ENCODE data around the gene GSTM2. TPM values are rescaled to one million over a fixed set of nuclear protein-coding genes. Genes with fewer than 3 reads are reported as not detected.

Gene GSTM2
- total and polyA plus RNA-seq, 2 donors (not counting 1 experiment from before 2014, with no cell fraction given): 42.9 to 94.4 TPM

DNA sequence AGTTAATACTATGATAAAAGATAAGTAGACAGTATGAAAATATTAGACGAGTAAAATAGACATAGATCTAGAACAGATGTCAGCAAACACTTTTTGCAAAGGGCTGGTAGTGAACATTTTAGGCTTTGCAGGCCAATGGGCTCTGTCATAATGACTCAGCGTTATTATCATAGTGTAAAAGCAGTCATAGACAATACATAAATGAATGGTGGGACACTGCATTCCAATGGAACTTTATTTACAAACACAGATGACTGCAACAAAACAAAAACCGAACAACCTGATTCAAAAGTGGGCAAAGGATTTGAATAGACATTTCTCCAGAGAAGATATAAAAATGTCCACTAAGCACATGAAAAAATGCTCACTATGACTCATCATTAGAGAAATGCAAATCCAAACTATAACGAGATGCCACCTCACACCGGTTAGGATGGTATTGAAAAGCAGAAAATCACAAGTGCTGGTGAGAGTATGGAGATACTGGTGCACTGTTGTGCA lies 51.5 kb downstream of the GSTM2 start:
- Mint-ChIP-seq H3K4me1 (no peaks in the 10 kb centered on the region), H3K27ac (no peak overlapping the region), H3K4me3 (no peak overlapping the region), H3K27me3 (peaks cover 15% of the 10 kb centered on the region), H3K9me3 (ENCODE audit: insufficient read depth) (no peaks in the 10 kb centered on the region)
- H3K27me3 ChIP-seq (replicated peaks in 1 of 4; ENCODE audit: control extremely low read depth in 1 of 4, control insufficient read depth in 3 of 4, insufficient read depth in 4 of 4, low read length in 3 of 4): peaks cover 0 to 3% (median 0%) of the 10 kb centered on the region in 4 experiments
- no peak overlapping the region for H3K27ac ChIP-seq (ENCODE audit: low read length in 2 of 2)
- H3K4me1 ChIP-seq (ENCODE audit: control insufficient read depth in 2 of 2, insufficient read depth in 2 of 2, low read length in 2 of 2): no peaks in the 10 kb centered on the region
- H3K9ac ChIP-seq (ENCODE audit: low read length): no peak overlapping the region
- H3K79me2 ChIP-seq (ENCODE audit: control insufficient read depth, insufficient read depth, low read length): no peaks in the 10 kb centered on the region
- ATAC-seq (ENCODE audit: low read depth): no peak
- intact Hi-C loops (cut with micrococcal nuclease): no loop called here
- no peak for DNase-seq
- TF ChIP-seq EZH2 (IDR thresholded peaks at IDR 0.05; ENCODE audit: borderline replicate concordance, insufficient read depth, low read depth, low read length, poor library complexity, severe bottlenecking): no peak
- TF ChIP-seq, protein P1, sequence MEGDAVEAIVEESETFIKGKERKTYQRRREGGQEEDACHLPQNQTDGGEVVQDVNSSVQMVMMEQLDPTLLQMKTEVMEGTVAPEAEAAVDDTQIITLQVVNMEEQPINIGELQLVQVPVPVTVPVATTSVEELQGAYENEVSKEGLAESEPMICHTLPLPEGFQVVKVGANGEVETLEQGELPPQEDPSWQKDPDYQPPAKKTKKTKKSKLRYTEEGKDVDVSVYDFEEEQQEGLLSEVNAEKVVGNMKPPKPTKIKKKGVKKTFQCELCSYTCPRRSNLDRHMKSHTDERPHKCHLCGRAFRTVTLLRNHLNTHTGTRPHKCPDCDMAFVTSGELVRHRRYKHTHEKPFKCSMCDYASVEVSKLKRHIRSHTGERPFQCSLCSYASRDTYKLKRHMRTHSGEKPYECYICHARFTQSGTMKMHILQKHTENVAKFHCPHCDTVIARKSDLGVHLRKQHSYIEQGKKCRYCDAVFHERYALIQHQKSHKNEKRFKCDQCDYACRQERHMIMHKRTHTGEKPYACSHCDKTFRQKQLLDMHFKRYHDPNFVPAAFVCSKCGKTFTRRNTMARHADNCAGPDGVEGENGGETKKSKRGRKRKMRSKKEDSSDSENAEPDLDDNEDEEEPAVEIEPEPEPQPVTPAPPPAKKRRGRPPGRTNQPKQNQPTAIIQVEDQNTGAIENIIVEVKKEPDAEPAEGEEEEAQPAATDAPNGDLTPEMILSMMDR (IDR thresholded peaks at IDR 0.05): no peak
- no peak overlapping the region for H2AFZ ChIP-seq (ENCODE audit: insufficient read depth, low read depth, low read length, poor library complexity, severe bottlenecking)
- H3K9me3 ChIP-seq (ENCODE audit: control extremely low read depth in 1 of 3, control insufficient read depth in 2 of 3, insufficient read depth in 1 of 3, low read length in 2 of 3): no peaks in the 10 kb centered on the region
- 43% methylated on average over 1 of the region's 5 CpGs for WGBS (ENCODE audit: insufficient coverage)
- no peaks in the 10 kb centered on the region for H4K20me1 ChIP-seq (ENCODE audit: control insufficient read depth, insufficient read depth, low read length, poor library complexity, severe bottlenecking)
- CTCF ChIA-PET: no interaction called here
- H3K4me2 ChIP-seq (replicated peaks; ENCODE audit: low read depth, low read length, poor library complexity, severe bottlenecking): no peak overlapping the region
- POLR2A ChIA-PET: no interaction called here
- no peak overlapping the region for H3K4me3 ChIP-seq (ENCODE audit: control extremely low read depth in 1 of 5, extremely low read depth in 1 of 5, insufficient read depth in 1 of 5, low read depth in 2 of 5, low read length in 4 of 5)
- H3K36me3 ChIP-seq (replicated peaks in 1 of 2; ENCODE audit: control extremely low read depth in 1 of 2, control insufficient read depth in 1 of 2, extremely low read depth in 1 of 2, insufficient read depth in 2 of 2, low read length in 1 of 2): no peaks in the 10 kb centered on the region

DNA sequence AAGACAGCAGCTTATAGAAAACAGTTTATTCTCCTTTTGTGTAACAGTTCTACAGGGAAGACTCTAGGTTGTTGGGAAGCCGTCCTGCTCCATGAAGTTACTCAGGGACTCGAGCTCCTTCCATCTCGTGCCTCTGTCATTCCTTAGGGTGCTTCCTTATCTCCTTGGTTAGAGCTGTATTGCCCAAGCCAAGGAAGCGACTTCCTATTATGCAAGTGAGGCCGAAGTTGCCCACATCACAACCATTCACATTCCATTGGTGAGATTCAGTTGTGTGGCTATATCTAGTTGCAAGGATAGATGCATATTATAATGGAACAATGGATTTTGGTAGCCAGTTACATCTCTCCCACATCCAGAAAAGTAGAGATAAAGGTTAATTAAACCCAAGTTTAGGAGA lies 53.2 kb downstream of the GSTM2 start:
- WGBS (ENCODE audit: insufficient coverage): 82% methylated on average over 3 of the region's 5 CpGs
- H3K9me3 ChIP-seq (ENCODE audit: control extremely low read depth in 1 of 3, control insufficient read depth in 2 of 3, insufficient read depth in 1 of 3, low read length in 2 of 3): no peaks in the 10 kb centered on the region
- H3K4me1 ChIP-seq (ENCODE audit: control insufficient read depth in 2 of 2, insufficient read depth in 2 of 2, low read length in 2 of 2): no peaks in the 10 kb centered on the region
- peaks cover 0 to 3% (median 0%) of the 10 kb centered on the region in 4 experiments for H3K27me3 ChIP-seq (replicated peaks in 1 of 4; ENCODE audit: control extremely low read depth in 1 of 4, control insufficient read depth in 3 of 4, insufficient read depth in 4 of 4, low read length in 3 of 4)
- H3K4me3 ChIP-seq (ENCODE audit: control extremely low read depth in 1 of 5, extremely low read depth in 1 of 5, insufficient read depth in 1 of 5, low read depth in 2 of 5, low read length in 4 of 5): no peak overlapping the region
- no peak overlapping the region for H3K9ac ChIP-seq (ENCODE audit: low read length)
- no peaks in the 10 kb centered on the region for H3K4me1 Mint-ChIP-seq
- peaks cover 17% of the 10 kb centered on the region for H3K27me3 Mint-ChIP-seq
- no peaks in the 10 kb centered on the region for H3K9me3 Mint-ChIP-seq (ENCODE audit: insufficient read depth)
- H3K79me2 ChIP-seq (ENCODE audit: control insufficient read depth, insufficient read depth, low read length): no peaks in the 10 kb centered on the region
- no peak overlapping the region for H3K4me2 ChIP-seq (replicated peaks; ENCODE audit: low read depth, low read length, poor library complexity, severe bottlenecking)
- ChIA-PET CTCF (no interaction called here), POLR2A (no interaction called here)
- no peak overlapping the region for H3K27ac ChIP-seq (ENCODE audit: low read length in 2 of 2)
- no peaks in the 10 kb centered on the region for H3K36me3 ChIP-seq (replicated peaks in 1 of 2; ENCODE audit: control extremely low read depth in 1 of 2, control insufficient read depth in 1 of 2, extremely low read depth in 1 of 2, insufficient read depth in 2 of 2, low read length in 1 of 2)
- TF ChIP-seq, protein P1 (IDR thresholded peaks at IDR 0.05): no peak
- no peak for TF ChIP-seq EZH2 (IDR thresholded peaks at IDR 0.05; ENCODE audit: borderline replicate concordance, insufficient read depth, low read depth, low read length, poor library complexity, severe bottlenecking)
- H3K27ac Mint-ChIP-seq: no peak overlapping the region
- no peak overlapping the region for H3K4me3 Mint-ChIP-seq
- intact Hi-C loops (cut with micrococcal nuclease): no loop called here
- ATAC-seq (ENCODE audit: low read depth) (no peak), DNase-seq (no peak)
- H4K20me1 ChIP-seq (ENCODE audit: control insufficient read depth, insufficient read depth, low read length, poor library complexity, severe bottlenecking): no peaks in the 10 kb centered on the region
- H2AFZ ChIP-seq (ENCODE audit: insufficient read depth, low read depth, low read length, poor library complexity, severe bottlenecking): no peak overlapping the region
